ENCODE results near the gene FGF7.
"Not testable (repeated sequence)": the region's sequence is repeated elsewhere in the genome, so short reads cannot be mapped to it uniquely, and the experiment has no call there.

FGF7 gene

DNA sequence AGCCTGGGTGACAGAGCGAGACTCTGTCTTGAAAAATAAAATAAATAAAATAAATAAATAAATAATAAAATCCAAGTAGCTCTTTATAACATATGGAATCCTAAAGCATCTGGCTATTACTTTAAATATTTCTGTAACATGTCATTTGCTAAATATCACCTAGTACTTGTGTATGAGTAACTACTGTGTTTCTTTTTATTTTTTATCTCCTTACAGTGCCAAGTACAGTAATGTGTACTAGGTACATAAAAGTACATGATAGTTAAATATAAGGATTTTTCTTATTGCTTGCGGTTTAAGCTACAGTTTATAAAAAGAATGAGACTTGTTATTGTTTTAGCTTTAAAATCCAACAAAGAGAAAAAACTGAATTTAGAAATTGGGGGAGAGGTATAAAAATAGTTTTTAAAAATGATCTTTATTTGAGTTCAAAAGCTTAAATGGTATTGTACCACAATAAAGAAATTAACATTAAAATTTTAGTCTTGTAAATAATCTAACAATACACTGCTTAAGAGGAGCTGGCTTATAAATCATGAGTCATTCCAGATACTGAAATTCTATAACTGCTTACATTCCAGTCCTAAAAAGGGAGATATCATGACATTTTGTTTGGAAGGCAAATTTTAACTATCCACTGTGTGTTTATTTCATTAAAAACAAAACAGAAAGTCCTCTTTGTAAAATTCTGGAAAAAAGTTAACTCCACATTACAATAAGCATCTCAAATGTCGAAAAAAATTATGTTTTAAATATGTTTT lies 73.1 kb downstream of the FGF7 start:
- DNase-seq: no peak

DNA sequence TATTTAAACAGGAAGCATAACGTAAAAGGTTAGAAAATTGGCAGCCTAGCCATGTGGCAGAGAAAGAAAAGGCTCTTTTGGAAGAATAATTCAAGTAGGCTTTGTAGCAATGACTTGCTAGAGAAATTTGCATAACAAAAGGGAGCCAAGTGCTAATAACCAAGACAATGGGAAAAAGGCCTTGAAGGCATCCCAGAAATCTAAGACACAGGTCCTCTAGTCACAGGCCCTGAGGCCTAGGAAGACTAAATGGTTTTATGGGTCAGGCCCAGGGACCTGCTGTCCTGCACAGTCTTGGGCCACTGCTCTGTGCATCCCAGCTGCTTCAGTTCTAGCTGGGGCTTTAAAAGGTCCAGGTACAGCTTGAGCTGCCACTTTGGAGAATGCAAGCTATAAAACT lies 78.5 kb downstream of the FGF7 start:
- no peak for DNase-seq

DNA sequence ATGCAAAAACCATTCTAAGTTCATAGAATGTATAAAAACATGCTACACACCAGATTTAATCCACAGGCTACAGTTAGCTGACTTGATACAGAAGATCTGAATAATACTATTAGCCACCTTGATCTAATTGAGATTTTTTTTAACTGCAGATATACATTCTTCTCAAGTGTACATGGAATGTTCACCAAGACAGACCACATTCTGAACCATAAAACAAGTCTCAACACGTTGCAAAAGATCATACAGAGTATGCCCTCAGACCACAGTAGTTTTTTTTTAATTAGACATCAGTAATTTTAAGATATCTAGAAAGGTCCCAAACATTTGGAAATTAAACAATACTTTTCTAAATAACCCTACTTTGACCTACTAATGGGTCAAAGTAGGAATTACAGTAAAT lies 83.3 kb downstream of the FGF7 start:
- DNase-seq: no peak

DNA sequence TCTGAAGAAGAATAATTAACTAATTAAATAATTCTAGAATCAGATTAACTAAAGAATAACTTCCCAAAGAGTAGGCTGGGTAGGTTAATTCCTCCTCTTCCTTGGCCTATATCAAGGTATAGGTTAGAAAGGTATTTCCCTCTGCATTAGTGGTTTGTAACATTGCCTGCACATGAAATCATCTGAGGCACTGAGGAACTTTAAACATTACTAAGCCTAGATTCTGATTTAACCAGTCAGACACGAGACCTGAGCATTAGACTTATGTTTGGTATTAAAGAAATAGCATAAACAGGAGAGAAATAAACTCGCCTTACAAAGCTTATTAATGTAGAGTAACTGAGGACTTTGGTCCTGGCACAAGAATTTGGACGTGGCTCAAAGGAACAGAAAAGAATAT lies 84.2 kb downstream of the FGF7 start:
- DNase-seq: no peak

DNA sequence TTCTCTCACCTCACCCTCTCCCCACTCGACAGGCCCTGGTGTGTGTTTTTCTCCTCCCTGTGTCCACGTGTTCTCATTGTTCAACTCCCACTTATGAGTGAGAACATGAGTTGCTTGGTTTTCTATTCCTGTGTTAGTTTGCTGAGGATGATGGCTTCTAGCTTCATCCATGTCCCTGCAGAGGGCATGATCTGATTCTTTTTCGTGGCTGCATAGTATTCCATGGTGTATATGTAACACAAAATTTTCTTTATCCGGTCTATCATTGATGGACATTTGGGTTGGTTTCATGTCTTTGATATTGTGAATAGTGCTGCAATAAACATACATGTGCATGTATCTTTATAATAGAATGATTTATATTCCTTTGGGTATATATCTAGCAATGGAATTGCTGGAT lies 89.7 kb downstream of the FGF7 start:
- DNase-seq: not testable (repeated sequence)

DNA sequence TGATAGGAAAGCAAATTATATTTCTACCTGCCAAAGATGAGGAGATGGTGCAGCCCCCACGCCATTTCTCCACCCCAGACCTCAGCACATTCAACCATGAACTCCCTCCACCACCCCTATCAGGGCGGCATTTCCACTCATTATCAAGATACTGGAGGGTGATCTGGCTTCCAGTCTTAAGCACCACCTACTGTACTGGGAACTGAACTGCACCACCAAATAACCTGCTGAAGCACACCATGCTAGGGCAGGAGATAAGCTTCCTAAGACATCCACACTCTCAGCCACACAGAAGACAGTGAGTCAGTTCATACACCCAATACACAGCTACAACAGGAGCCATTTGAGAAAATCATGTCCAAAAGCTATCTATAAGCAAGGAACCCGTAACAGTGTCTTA lies 98.8 kb downstream of the FGF7 start:
- DNase-seq: no peak

DNA sequence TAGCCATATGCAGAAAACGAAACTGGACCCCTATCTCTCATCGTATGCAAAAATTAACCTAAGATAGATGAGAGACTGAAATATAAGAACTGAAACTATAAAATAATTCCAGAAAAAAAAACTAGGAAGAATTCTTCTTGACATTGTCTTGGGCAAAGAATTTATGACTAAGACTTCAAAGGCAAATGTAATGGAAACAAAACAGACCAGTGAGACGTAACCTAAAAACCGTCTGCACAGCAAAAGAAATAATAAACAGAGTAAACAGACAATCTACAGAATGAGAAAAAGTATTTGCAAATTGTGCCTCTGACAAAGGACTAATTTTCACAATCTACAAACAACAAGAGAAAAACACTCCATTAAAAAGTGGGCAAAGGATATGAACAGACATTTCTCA lies 105.2 kb downstream of the FGF7 start:
- DNase-seq: no peak

DNA sequence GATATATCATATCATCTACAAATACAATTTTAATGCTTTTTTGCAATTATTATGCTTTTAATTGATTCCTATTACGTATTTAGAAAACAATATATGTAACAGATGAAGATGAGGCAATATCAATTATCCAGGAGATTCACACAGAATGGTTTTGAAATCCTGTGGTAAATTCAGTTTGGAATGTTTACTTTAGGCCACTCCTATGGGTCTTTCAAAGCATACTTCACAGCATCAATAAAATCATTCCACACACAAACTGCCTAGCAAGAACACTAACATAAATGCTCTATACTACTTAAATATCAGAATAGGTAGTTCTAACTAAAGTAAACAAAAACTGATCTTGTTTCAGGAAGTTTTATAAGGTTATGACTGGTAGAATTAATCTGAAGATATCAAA lies 107.0 kb downstream of the FGF7 start:
- no peak for DNase-seq
